Glutamatergic neuron (in vitro differentiated cells): ENCODE results near the gene AGAP1. TPM values are rescaled to one million over a fixed set of nuclear protein-coding genes. Genes with fewer than 3 reads are reported as not detected.

Experiments used
- DNase-seq: peaks from one replicate; pipeline ENCODE4 v3.0.0; 2022
- H3K27ac Mint-ChIP-seq: one replicate; pipeline ENCODE4 v1.8.0; 2020; ENCODE audit warnings: mild to moderate bottlenecking, mixed read lengths, inconsistent platforms; ENCODE audit not compliant: unreplicated experiment
- H3K27me3 Mint-ChIP-seq: one replicate; pipeline ENCODE4 v1.8.0; 2020; ENCODE audit warnings: mild to moderate bottlenecking, moderate library complexity, mixed read lengths, inconsistent platforms; ENCODE audit not compliant: unreplicated experiment
- H3K36me3 Mint-ChIP-seq: one replicate; pipeline ENCODE4 v1.8.0; 2020; ENCODE audit warnings: mild to moderate bottlenecking, mixed read lengths, inconsistent platforms; ENCODE audit not compliant: unreplicated experiment
- H3K4me1 Mint-ChIP-seq: one replicate; pipeline ENCODE4 v1.8.0; 2020; ENCODE audit warnings: mild to moderate bottlenecking, low read depth, mixed read lengths, inconsistent platforms; ENCODE audit not compliant: unreplicated experiment
- H3K4me3 Mint-ChIP-seq: one replicate; pipeline ENCODE4 v1.8.0; 2020; ENCODE audit warnings: mild to moderate bottlenecking, mixed read lengths, inconsistent platforms; ENCODE audit not compliant: unreplicated experiment
- H3K9me3 Mint-ChIP-seq: one replicate; pipeline ENCODE4 v1.8.0; 2020; ENCODE audit warnings: mild to moderate bottlenecking, moderate library complexity, mixed read lengths, inconsistent platforms; ENCODE audit not compliant: unreplicated experiment
- CTCF ChIP-seq: fragments of 200-600 bp; sonication (generic); IDR thresholded peaks from one replicate; pipeline ENCODE4 v1.5.0; 2021; ENCODE audit not compliant: partially characterized antibody, unreplicated experiment
- total RNA-seq: library from RNA; stranded (reverse); fragmentation: NEBNext Ultra II Directional; extraction: Animal tissue kit (Norgen Biotek cat#: 25700); gene quantifications from one replicate; pipeline ENCODE4 v1.2.1, GENCODE V29; 2021; ENCODE audit not compliant: unreplicated experiment

Gene AGAP1
- total RNA-seq, 1 donor from 2014 or later = 153 TPM

GRCh38 chr2:235744161-235744560 is 250.3 kb downstream of the AGAP1 start:
- Mint-ChIP-seq H3K36me3 (no peaks in the 10 kb centered on the region), H3K27ac (no peak overlapping the region), H3K9me3 (peaks cover 12% of the 10 kb centered on the region), H3K4me3 (no peak overlapping the region), H3K4me1 (peaks cover 31% of the 10 kb centered on the region), H3K27me3 (no peaks in the 10 kb centered on the region)
- no peak for TF ChIP-seq CTCF
- DNase-seq = no peak

- no peaks in the 10 kb centered on the region for H3K27me3 Mint-ChIP-seq
- peaks cover 23% of the 10 kb centered on the region for H3K4me1 Mint-ChIP-seq
- DNase-seq = no peak
- no peak overlapping the region for H3K4me3 Mint-ChIP-seq
- H3K27ac Mint-ChIP-seq = peak overlapping the region; percentile 59
- H3K36me3 Mint-ChIP-seq = peaks cover 5% of the 10 kb centered on the region
- TF ChIP-seq CTCF = no peak
- peaks cover 12% of the 10 kb centered on the region for H3K9me3 Mint-ChIP-seq
Observed at GRCh38 chr2:235745597-235745996, 251.8 kb downstream of the AGAP1 start.

- peaks cover 6% of the 10 kb centered on the region for H3K36me3 Mint-ChIP-seq
- TF ChIP-seq CTCF = peak; percentile 85
- DNase-seq = peak; percentile 73
- no peak overlapping the region for H3K27ac Mint-ChIP-seq
- H3K9me3 Mint-ChIP-seq = peaks cover 12% of the 10 kb centered on the region
- no peaks in the 10 kb centered on the region for H3K27me3 Mint-ChIP-seq
- H3K4me3 Mint-ChIP-seq = no peak overlapping the region
- peaks cover 15% of the 10 kb centered on the region for H3K4me1 Mint-ChIP-seq
Observed at GRCh38 chr2:235746257-235746934, 252.6 kb downstream of the AGAP1 start.

GRCh38 chr2:235747001-235747785 is 253.3 kb downstream of the AGAP1 start:
- Mint-ChIP-seq H3K4me3 (no peak overlapping the region), H3K9me3 (peaks cover 12% of the 10 kb centered on the region), H3K4me1 (peaks cover 15% of the 10 kb centered on the region), H3K36me3 (peaks cover 11% of the 10 kb centered on the region), H3K27me3 (no peaks in the 10 kb centered on the region), H3K27ac (no peak overlapping the region)
- DNase-seq = no peak
- TF ChIP-seq CTCF = no peak

GRCh38 chr2:235747786-235748091 is 253.9 kb downstream of the AGAP1 start:
- H3K36me3 Mint-ChIP-seq = peaks cover 11% of the 10 kb centered on the region
- H3K4me3 Mint-ChIP-seq = no peak overlapping the region
- H3K27ac Mint-ChIP-seq = no peak overlapping the region
- DNase-seq = no peak
- H3K4me1 Mint-ChIP-seq = peaks cover 15% of the 10 kb centered on the region
- TF ChIP-seq CTCF = no peak
- peaks cover 2% of the 10 kb centered on the region for H3K27me3 Mint-ChIP-seq
- H3K9me3 Mint-ChIP-seq = peaks cover 12% of the 10 kb centered on the region
